B cell (primary cell): ENCODE data around the gene AMFR. TPM values are rescaled to one million over a fixed set of nuclear protein-coding genes. Genes with fewer than 3 reads are reported as not detected.

Source experiments
- ATAC-seq: fragments of 200-7000 bp; cut with Tn5 transposase; one replicate; pipeline ENCODE4 v1.10.0; 2021; ENCODE audit warnings: low read depth, mild to moderate bottlenecking, moderate number of reproducible peaks, moderate library complexity
- CTCF ChIA-PET: fragments of 350-600 bp; sonication (Branson Sonifier 250); formaldehyde crosslinking; loops from one replicate; lab custom pipeline; 2021; ENCODE audit warnings: antibody characterized with exemption, inconsistent platforms; lab: Charles Lee
- POLR2A ChIA-PET: fragments of 350-600 bp; sonication (Branson Sonifier 250); formaldehyde crosslinking; loops from one replicate; lab custom pipeline; 2021; ENCODE audit warnings: antibody characterized with exemption; lab: Charles Lee
- DNase-seq: peaks from one replicate; pipeline ENCODE4 v3.0.0; 2013
- H2AFZ ChIP-seq: 2 replicates; pipeline ENCODE4 v1.6.1; 2012; ENCODE audit warnings: mild to moderate bottlenecking, low read depth, low read length; ENCODE audit not compliant: insufficient read depth, poor library complexity, severe bottlenecking
- H3K27ac ChIP-seq, 2 donors: 1 replicate in 1 of 2; 2 replicates in 1 of 2; pipeline ENCODE4 v1.5.1; 2012 to 2013; ENCODE audit warnings: low read length in 2 of 2, mild to moderate bottlenecking in 2 of 2, moderate library complexity in 1 of 2
- H3K27me3 ChIP-seq, 4 experiments: fragments of 200-600 bp in 1 of 4; sonication (generic) in 1 of 4; replicated peaks in 1 of 4; 1 replicate in 2 of 4; 2 replicates in 2 of 4; pipeline versions ENCODE4 v1.6.1 to v1.7.0; 2013 to 2016; ENCODE audit warnings: low read length in 3 of 4, mild to moderate bottlenecking in 2 of 4, mixed read lengths in 1 of 4, moderate library complexity in 1 of 4; ENCODE audit not compliant: insufficient read depth in 4 of 4, control insufficient read depth in 3 of 4; ENCODE audit errors: control extremely low read depth in 1 of 4
- H3K36me3 ChIP-seq, 2 experiments: replicated peaks in 1 of 2; 1 replicate in 1 of 2; 2 replicates in 1 of 2; pipeline versions ENCODE4 v1.6.1 to v1.7.1; 2013; ENCODE audit warnings: low read length in 1 of 2; ENCODE audit not compliant: insufficient read depth in 2 of 2, control insufficient read depth in 1 of 2; ENCODE audit errors: control extremely low read depth in 1 of 2, extremely low read depth in 1 of 2
- H3K4me1 ChIP-seq, 2 donors: fragments of 200-600 bp in 1 of 2; sonication (generic) in 1 of 2; 1 replicate in 1 of 2; 2 replicates in 1 of 2; pipeline versions ENCODE4 v1.5.1 to v1.6.1; 2013 to 2017; ENCODE audit warnings: low read length in 2 of 2; ENCODE audit not compliant: control insufficient read depth in 2 of 2, insufficient read depth in 2 of 2
- H3K4me2 ChIP-seq: replicated peaks from 2 replicates; pipeline ENCODE3; 2012; ENCODE audit warnings: mild to moderate bottlenecking, low read depth, low read length; ENCODE audit not compliant: poor library complexity, severe bottlenecking
- H3K4me3 ChIP-seq, 5 experiments: fragments of 200-600 bp in 1 of 5; sonication (generic) in 1 of 5; 1 replicate in 3 of 5; 2 replicates in 2 of 5; pipeline versions ENCODE4 v1.5.1 to v1.7.0; 2011 to 2016; ENCODE audit warnings: low read length in 4 of 5, mild to moderate bottlenecking in 4 of 5, low read depth in 2 of 5, control low read depth in 1 of 5, moderate library complexity in 1 of 5; ENCODE audit not compliant: insufficient read depth in 1 of 5; ENCODE audit errors: control extremely low read depth in 1 of 5, extremely low read depth in 1 of 5
- H3K79me2 ChIP-seq: fragments of 200-600 bp; sonication (generic); one replicate; pipeline ENCODE4 v1.6.0; 2016; ENCODE audit warnings: low read length; ENCODE audit not compliant: control insufficient read depth, insufficient read depth
- H3K9ac ChIP-seq: fragments of 200-600 bp; sonication (generic); 2 replicates; pipeline ENCODE4 v1.6.1; 2017; ENCODE audit warnings: mild to moderate bottlenecking, low read length, moderate library complexity
- H3K9me3 ChIP-seq, 3 donors: one replicate each; pipeline versions ENCODE4 v1.6.1 to v1.7.1; 2013; ENCODE audit warnings: low read length in 2 of 3; ENCODE audit not compliant: control insufficient read depth in 2 of 3, insufficient read depth in 1 of 3; ENCODE audit errors: control extremely low read depth in 1 of 3
- H4K20me1 ChIP-seq: 2 replicates; pipeline ENCODE4 v1.6.0; 2012; ENCODE audit warnings: mild to moderate bottlenecking, low read length; ENCODE audit not compliant: insufficient read depth, control insufficient read depth, poor library complexity, severe bottlenecking
- H3K27ac Mint-ChIP-seq: one replicate; pipeline ENCODE4 v1.8.0; 2021; ENCODE audit warnings: mixed read lengths
- H3K27me3 Mint-ChIP-seq: one replicate; pipeline ENCODE4 v1.8.0; 2021; ENCODE audit warnings: mixed read lengths
- H3K4me1 Mint-ChIP-seq: one replicate; pipeline ENCODE4 v1.8.0; 2021; ENCODE audit warnings: mixed read lengths
- H3K4me3 Mint-ChIP-seq: one replicate; pipeline ENCODE4 v1.8.0; 2021; ENCODE audit warnings: mixed read lengths
- H3K9me3 Mint-ChIP-seq: one replicate; pipeline ENCODE4 v1.8.0; 2022; ENCODE audit warnings: mixed read lengths; ENCODE audit not compliant: insufficient read depth
- CTCF ChIP-seq: fragments of 200-600 bp; IDR thresholded peaks from one replicate; pipeline ENCODE4 v1.8.0; 2022; ENCODE audit warnings: antibody characterized with exemption, mild to moderate bottlenecking
- EZH2 ChIP-seq: IDR thresholded peaks from 2 replicates; pipeline ENCODE4 v1.6.1; 2012; ENCODE audit warnings: borderline replicate concordance, low read depth, mild to moderate bottlenecking, moderate library complexity, low read length; ENCODE audit not compliant: insufficient read depth, poor library complexity, severe bottlenecking
- WGBS: methylation state at CpG from one replicate; pipeline ENCODE4 v1.1.5; 2013; ENCODE audit warnings: missing lambda C conversion rate; ENCODE audit not compliant: insufficient coverage; 5-methylcytosine and 5-hydroxymethylcytosine counted together
- intact Hi-C: fragments of 100-400 bp; cut with micrococcal nuclease; formaldehyde crosslinking; loops from one replicate; pipeline ENCODE4 v1.10.0; 2022
- polyA plus RNA-seq: library from polyadenylated mRNA; depleted of rRNA; stranded (reverse); fragments of >200 nt; gene quantifications from 2 replicates; pipeline ENCODE4 v1.2.3, GENCODE V29; 2012
- total RNA-seq, 2 donors: library from RNA; stranded (reverse); fragments of 120-200 nt in 1 of 2; gene quantifications; 1 replicate in 1 of 2; 2 replicates in 1 of 2; pipeline versions ENCODE4 v1.2.3 to v1.2.4, GENCODE V29; 2013 to 2022

AMFR gene
- total and polyA plus RNA-seq, 2 donors (not counting 1 experiment from before 2014, with no cell fraction given): 118 to 225 TPM

GRCh38 chr16:56460101-56460500 is 34.8 kb upstream of the AMFR start:
- Mint-ChIP-seq H3K4me1 (no peaks in the 10 kb centered on the region), H3K9me3 (no peaks in the 10 kb centered on the region), H3K4me3 (no peak overlapping the region), H3K27ac (no peak overlapping the region), H3K27me3 (no peaks in the 10 kb centered on the region)
- Histone ChIP-seq H3K27me3 (no peaks in the 10 kb centered on the region), H3K36me3 (peaks cover 0 to 47% of the 10 kb centered on the region in 2 experiments), H3K79me2 (peaks cover 3% of the 10 kb centered on the region), H3K9ac (no peak overlapping the region), H3K4me2 (no peak overlapping the region), H3K9me3 (no peaks in the 10 kb centered on the region), H4K20me1 (no peaks in the 10 kb centered on the region), H3K4me1 (no peaks in the 10 kb centered on the region), H3K4me3 (no peak overlapping the region), H2AFZ (no peak overlapping the region), H3K27ac (no peak overlapping the region)
- intact Hi-C loops: no loop called here
- no peak for TF ChIP-seq CTCF
- no peak for ATAC-seq
- no peak for DNase-seq
- ChIA-PET POLR2A (interaction anchor here (0.6 kb wide), 1 partner anchor 9 kb away, joined by 3 read pairs; the partner anchor contains the start of genes NUDT21 and OGFOD1), CTCF (no interaction called here)
- WGBS: 100% methylated on average over 1 of the region's 2 CpGs

- Histone ChIP-seq H3K4me2 (no peak overlapping the region), H2AFZ (no peak overlapping the region), H3K4me3 (no peak overlapping the region), H3K27me3 (no peaks in the 10 kb centered on the region), H3K4me1 (no peaks in the 10 kb centered on the region), H4K20me1 (no peaks in the 10 kb centered on the region), H3K9ac (no peak overlapping the region), H3K27ac (no peak overlapping the region), H3K79me2 (peaks cover 16% of the 10 kb centered on the region), H3K36me3 (peaks cover 0 to 51% of the 10 kb centered on the region in 2 experiments), H3K9me3 (no peaks in the 10 kb centered on the region)
- Mint-ChIP-seq H3K9me3 (no peaks in the 10 kb centered on the region), H3K27me3 (no peaks in the 10 kb centered on the region), H3K4me3 (no peak overlapping the region), H3K4me1 (peaks cover 3% of the 10 kb centered on the region), H3K27ac (no peak overlapping the region)
- WGBS: 97% methylated on average over 5 of the region's 6 CpGs
- DNase-seq (no peak), ATAC-seq (no peak)
- ChIA-PET POLR2A (no interaction called here), CTCF (no interaction called here)
- intact Hi-C loops: loop anchor here (10.0 kb wide), 1 partner anchor 53 kb away; no protein-coding TSS in a partner anchor
- TF ChIP-seq EZH2 (no peak), CTCF (no peak)
Observed at GRCh38 chr16:56457927-56458470, 32.7 kb upstream of the AMFR start.
